Parathyroid adenoma (tissue), 2 donors: Measurements from ENCODE around the gene FRMD8.
A peak's percentile ranks its signal among the peaks of the same experiment; 100 is the strongest.

Source experiments
- H2AFZ ChIP-seq: fragments of 300-600 bp; sonication (generic); one replicate; pipeline ENCODE4 v1.7.0; 2017; ENCODE audit warnings: antibody characterized with exemption, mild to moderate bottlenecking
- H3K27ac ChIP-seq: fragments of 300-600 bp; sonication (generic); one replicate; pipeline ENCODE4 v1.7.0; 2017
- H3K27me3 ChIP-seq: fragments of 300-600 bp; sonication (generic); one replicate; pipeline ENCODE4 v1.7.0; 2017; ENCODE audit warnings: low read length; ENCODE audit not compliant: control insufficient read depth, insufficient read depth
- H3K36me3 ChIP-seq: fragments of 300-600 bp; sonication (generic); one replicate; pipeline ENCODE4 v1.7.0; 2017; ENCODE audit warnings: low read length; ENCODE audit not compliant: control insufficient read depth, insufficient read depth
- H3K4me1 ChIP-seq: fragments of 300-600 bp; sonication (generic); one replicate; pipeline ENCODE4 v1.7.0; 2017; ENCODE audit warnings: control low read depth
- H3K4me2 ChIP-seq: fragments of 300-600 bp; sonication (generic); one replicate; pipeline ENCODE4 v1.7.0; 2017; ENCODE audit warnings: low read length
- H3K4me3 ChIP-seq: fragments of 300-600 bp; sonication (generic); one replicate; pipeline ENCODE4 v1.7.0; 2017; ENCODE audit warnings: low read depth, low read length
- H3K79me2 ChIP-seq: fragments of 300-600 bp; sonication (generic); one replicate; pipeline ENCODE4 v1.7.0; 2017; ENCODE audit warnings: control low read depth
- H3K9ac ChIP-seq: fragments of 300-600 bp; sonication (generic); one replicate; pipeline ENCODE4 v1.7.0; 2017; ENCODE audit warnings: mild to moderate bottlenecking
- H3K9me3 ChIP-seq: fragments of 300-600 bp; sonication (generic); one replicate; pipeline ENCODE4 v1.7.0; 2017; ENCODE audit warnings: low read length; ENCODE audit not compliant: control insufficient read depth
- TF ChIP-seq, protein P1 (sequence below): fragments of 300-600 bp; sonication (generic); IDR thresholded peaks from one replicate; pipeline ENCODE4 v1.7.0; 2017; ENCODE audit warnings: antibody characterized with exemption, mild to moderate bottlenecking
- donor health status: primary hyperparathyroidism.

Gene FRMD8

GRCh38 chr11:65418431-65418680 is 31.9 kb downstream of the FRMD8 start:
- peak overlapping the region; percentile 41 for H3K9ac ChIP-seq
- H2AFZ ChIP-seq, result no peak overlapping the region
- peak overlapping the region; percentile 94 for H3K4me2 ChIP-seq
- peak overlapping the region; percentile 67 for H3K4me3 ChIP-seq
- H3K4me1 ChIP-seq, result peaks cover 27% of the 10 kb centered on the region
- H3K79me2 ChIP-seq, result peaks cover 34% of the 10 kb centered on the region
- no peaks in the 10 kb centered on the region for H3K9me3 ChIP-seq
- TF ChIP-seq, protein P1, sequence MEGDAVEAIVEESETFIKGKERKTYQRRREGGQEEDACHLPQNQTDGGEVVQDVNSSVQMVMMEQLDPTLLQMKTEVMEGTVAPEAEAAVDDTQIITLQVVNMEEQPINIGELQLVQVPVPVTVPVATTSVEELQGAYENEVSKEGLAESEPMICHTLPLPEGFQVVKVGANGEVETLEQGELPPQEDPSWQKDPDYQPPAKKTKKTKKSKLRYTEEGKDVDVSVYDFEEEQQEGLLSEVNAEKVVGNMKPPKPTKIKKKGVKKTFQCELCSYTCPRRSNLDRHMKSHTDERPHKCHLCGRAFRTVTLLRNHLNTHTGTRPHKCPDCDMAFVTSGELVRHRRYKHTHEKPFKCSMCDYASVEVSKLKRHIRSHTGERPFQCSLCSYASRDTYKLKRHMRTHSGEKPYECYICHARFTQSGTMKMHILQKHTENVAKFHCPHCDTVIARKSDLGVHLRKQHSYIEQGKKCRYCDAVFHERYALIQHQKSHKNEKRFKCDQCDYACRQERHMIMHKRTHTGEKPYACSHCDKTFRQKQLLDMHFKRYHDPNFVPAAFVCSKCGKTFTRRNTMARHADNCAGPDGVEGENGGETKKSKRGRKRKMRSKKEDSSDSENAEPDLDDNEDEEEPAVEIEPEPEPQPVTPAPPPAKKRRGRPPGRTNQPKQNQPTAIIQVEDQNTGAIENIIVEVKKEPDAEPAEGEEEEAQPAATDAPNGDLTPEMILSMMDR, result no peak
- H3K27ac ChIP-seq, result peak overlapping the region; percentile 100
- H3K27me3 ChIP-seq, result no peaks in the 10 kb centered on the region
- H3K36me3 ChIP-seq, result peaks cover 1% of the 10 kb centered on the region

DNA sequence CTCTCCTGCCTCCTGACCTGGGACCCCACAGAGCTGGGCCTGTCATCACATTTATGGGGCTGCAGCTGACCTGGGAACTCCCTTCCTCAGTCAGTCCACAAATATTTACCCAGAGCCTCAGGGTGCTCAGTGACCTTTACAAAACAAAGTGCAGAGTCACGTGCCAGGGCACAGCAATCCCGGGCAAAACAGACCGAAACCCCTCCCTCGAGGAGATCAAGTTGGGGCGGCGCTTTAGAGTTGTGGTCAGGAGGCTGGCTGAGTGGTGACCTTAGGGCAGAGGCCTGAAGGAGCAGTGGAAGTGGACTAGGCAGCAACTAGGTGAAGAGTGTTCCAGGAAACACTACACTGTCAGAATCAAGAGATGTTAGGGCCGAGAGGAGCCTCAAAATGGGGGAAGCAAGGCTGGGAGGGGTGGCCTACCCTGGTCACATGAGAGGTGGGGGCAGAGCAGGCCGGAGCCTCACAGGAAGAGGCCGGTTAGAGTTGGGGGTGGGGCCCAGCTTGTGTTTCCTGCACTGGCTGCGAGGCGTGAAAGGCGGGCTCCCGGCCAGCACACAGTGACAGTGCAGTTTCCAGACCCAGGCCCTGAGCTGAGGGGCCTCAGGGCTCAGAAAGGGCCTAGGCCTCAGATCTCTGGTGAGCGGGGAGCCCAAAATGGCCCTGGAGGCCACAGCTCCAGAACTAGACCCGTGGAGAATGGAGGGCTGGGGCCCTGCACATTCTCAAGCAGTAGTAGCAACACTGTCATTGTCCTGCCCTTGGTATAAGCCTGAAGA is 32.4 kb downstream of the FRMD8 start:
- H3K4me3 ChIP-seq, result peak overlapping the region; percentile 67
- TF ChIP-seq, protein P1, result no peak
- peak overlapping the region; percentile 95 for H3K9ac ChIP-seq
- H3K4me1 ChIP-seq, result peaks cover 27% of the 10 kb centered on the region
- H2AFZ ChIP-seq, result peak overlapping the region; percentile 45
- peaks cover 39% of the 10 kb centered on the region for H3K79me2 ChIP-seq
- peaks cover 7% of the 10 kb centered on the region for H3K36me3 ChIP-seq
- H3K27ac ChIP-seq, result peak overlapping the region; percentile 100
- H3K27me3 ChIP-seq, result no peaks in the 10 kb centered on the region
- H3K4me2 ChIP-seq, result peak overlapping the region; percentile 94
- no peaks in the 10 kb centered on the region for H3K9me3 ChIP-seq

- Histone ChIP-seq H3K36me3 (peaks cover 11% of the 10 kb centered on the region), H3K79me2 (peaks cover 45% of the 10 kb centered on the region), H3K4me3 (peak overlapping the region; percentile 67), H3K9ac (peak overlapping the region; percentile 95), H2AFZ (no peak overlapping the region), H3K4me1 (peaks cover 27% of the 10 kb centered on the region), H3K4me2 (peak overlapping the region; percentile 81), H3K27me3 (no peaks in the 10 kb centered on the region), H3K27ac (peak overlapping the region; percentile 100), H3K9me3 (no peaks in the 10 kb centered on the region)
- TF ChIP-seq, protein P1, result no peak
Measured at GRCh38 chr11:65419460-65419771, 33.0 kb downstream of the FRMD8 start.

DNA sequence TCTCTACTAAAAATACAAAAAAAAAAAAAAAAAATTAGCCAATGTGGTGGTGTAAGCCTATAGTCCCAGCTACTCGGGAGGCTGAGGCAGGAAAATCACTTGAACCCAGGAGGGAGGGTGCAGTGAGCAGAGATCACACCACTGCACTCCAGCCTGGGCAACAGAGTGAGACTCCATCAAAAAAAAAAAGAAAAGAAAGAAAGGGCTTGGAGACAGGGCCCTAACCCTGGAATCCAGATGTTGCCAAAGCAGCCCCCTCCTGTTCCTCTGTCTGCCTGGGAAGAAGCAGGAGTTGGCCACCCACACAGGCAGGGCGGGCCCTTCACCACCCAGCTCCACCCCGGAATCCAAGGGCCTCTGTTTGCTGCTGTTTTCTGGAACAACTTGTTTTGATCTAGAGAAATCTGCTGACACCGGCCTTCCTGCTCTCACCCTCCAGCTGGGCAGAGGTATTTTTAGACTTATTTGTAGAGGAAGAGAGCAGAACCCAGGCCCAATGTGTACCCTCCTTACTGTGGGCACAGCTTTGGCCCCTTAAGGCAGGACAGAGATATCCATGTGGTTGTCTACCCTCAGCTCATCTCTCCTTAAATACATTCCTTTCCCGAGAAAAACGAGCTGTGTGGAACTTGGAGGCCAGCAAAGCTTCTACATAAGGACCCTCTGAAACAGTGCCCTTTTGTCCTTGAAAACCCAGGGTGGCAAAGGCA is 33.5 kb downstream of the FRMD8 start:
- Histone ChIP-seq H3K27me3 (no peaks in the 10 kb centered on the region), H3K4me2 (peak overlapping the region; percentile 81), H3K4me3 (peak overlapping the region; percentile 67), H2AFZ (no peak overlapping the region), H3K9ac (peak overlapping the region; percentile 95), H3K79me2 (peaks cover 48% of the 10 kb centered on the region), H3K4me1 (peaks cover 27% of the 10 kb centered on the region), H3K36me3 (peaks cover 12% of the 10 kb centered on the region), H3K27ac (peak overlapping the region; percentile 100), H3K9me3 (no peaks in the 10 kb centered on the region)
- TF ChIP-seq, protein P1, result no peak
